ENCODE measurements around the gene RSPRY1. TPM values are rescaled to one million over a fixed set of nuclear protein-coding genes. Genes with fewer than 3 reads are reported as not detected.
A peak's percentile ranks its signal among the peaks of the same experiment; 100 is the strongest.

RSPRY1 gene
- total RNA-seq, 6 experiments from 2014 or later: 38.8 to 51.9 (median 47.7) TPM

- Mint-ChIP-seq H3K27ac (no peak overlapping the region), H3K4me1 (ENCODE audit: low read depth) (no peaks in the 10 kb centered on the region), H3K27me3 (ENCODE audit: insufficient read depth) (no peaks in the 10 kb centered on the region; the same call in 1 of the 2 replicates), H3K36me3 (ENCODE audit: low read depth) (peaks cover 22% of the 10 kb centered on the region), H3K9me3 (no peaks in the 10 kb centered on the region), H3K4me3 (no peak overlapping the region)
- TF ChIP-seq CTCF (IDR thresholded peaks at IDR 0.05): no peak
- no peak for DNase-seq
These were observed 16.8 kb upstream of the RSPRY1 start for GRCh38 chr16:57169327-57169726.

DNA sequence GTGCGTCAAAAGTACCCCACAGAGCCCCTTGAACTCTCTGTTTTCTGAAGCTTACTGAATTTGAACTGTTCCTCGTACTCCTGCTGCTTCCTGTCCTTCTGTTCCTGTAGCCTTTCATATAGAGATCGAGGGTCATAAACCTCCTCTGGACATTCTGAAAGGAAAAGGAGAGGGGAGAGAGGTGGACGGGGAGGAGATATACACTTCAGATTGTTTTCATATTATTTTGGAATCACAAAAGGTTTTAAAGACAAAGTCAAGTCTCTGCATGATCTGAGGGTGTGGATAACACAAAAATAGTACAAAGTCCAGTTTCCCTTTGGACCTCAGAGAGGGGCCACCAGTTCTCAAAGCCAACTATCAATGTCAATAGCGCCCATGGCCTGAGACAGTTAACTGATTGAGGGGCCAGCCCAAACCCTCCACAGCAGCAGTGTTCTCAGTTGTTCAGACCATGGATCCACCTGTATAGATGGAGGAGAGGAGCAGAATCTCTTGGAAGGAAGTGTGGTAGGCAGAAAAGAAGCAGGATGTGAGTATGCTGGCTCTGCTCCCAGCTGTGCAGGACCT, 13.3 kb upstream of the RSPRY1 start:
- TF ChIP-seq CTCF (IDR thresholded peaks at IDR 0.05): no peak
- H3K9me3 Mint-ChIP-seq: no peaks in the 10 kb centered on the region
- no peak overlapping the region for H3K4me3 Mint-ChIP-seq
- no peak for DNase-seq
- peaks cover 11% of the 10 kb centered on the region; the same call in 1 of the 2 replicates for H3K4me1 Mint-ChIP-seq (ENCODE audit: low read depth)
- H3K27me3 Mint-ChIP-seq (ENCODE audit: insufficient read depth): no peaks in the 10 kb centered on the region; the same call in 1 of the 2 replicates
- no peak overlapping the region for H3K27ac Mint-ChIP-seq
- peaks cover 16% of the 10 kb centered on the region for H3K36me3 Mint-ChIP-seq (ENCODE audit: low read depth)

DNA sequence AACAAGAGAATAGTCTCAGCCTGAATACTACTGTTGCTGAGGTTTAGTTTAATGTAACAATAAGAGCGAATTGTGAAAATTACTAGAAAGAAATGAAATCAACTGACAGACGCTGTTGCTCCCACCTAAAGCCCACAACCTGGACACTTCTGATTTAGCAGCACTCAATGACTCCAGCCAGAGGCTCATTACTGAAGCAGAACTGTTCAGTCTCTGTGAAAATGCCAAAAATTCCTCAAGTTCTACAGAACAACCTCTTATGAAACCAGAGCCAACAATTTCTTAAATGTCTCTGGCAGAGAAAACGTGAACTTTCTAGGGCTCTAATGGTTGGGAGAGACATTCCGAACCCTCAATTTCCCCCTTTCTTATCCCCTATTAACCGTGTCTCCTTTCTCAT, 10.2 kb upstream of the RSPRY1 start:
- TF ChIP-seq CTCF (IDR thresholded peaks at IDR 0.05): no peak
- Mint-ChIP-seq H3K4me1 (ENCODE audit: low read depth) (peaks cover 27% of the 10 kb centered on the region), H3K27me3 (ENCODE audit: insufficient read depth) (no peaks in the 10 kb centered on the region; the same call in 1 of the 2 replicates), H3K36me3 (ENCODE audit: low read depth) (peaks cover 15% of the 10 kb centered on the region), H3K9me3 (no peaks in the 10 kb centered on the region), H3K27ac (no peak overlapping the region), H3K4me3 (no peak overlapping the region)
- no peak for DNase-seq

GRCh38 chr16:57178196-57178595, 7.9 kb upstream of the RSPRY1 start:
- H3K27me3 Mint-ChIP-seq (ENCODE audit: insufficient read depth): no peaks in the 10 kb centered on the region
- no peak overlapping the region for H3K4me3 Mint-ChIP-seq
- no peak for DNase-seq
- no peak overlapping the region for H3K27ac Mint-ChIP-seq
- no peak for TF ChIP-seq CTCF (IDR thresholded peaks at IDR 0.05)
- H3K4me1 Mint-ChIP-seq (ENCODE audit: low read depth): peaks cover 27% of the 10 kb centered on the region
- no peaks in the 10 kb centered on the region for H3K9me3 Mint-ChIP-seq
- H3K36me3 Mint-ChIP-seq (ENCODE audit: low read depth): no peaks in the 10 kb centered on the region

GRCh38 chr16:57178793-57179212, 7.3 kb upstream of the RSPRY1 start:
- TF ChIP-seq CTCF (IDR thresholded peaks at IDR 0.05): no peak; the same call in 1 of the 2 replicates
- Mint-ChIP-seq H3K9me3 (no peaks in the 10 kb centered on the region), H3K27ac (no peak overlapping the region), H3K4me3 (no peak overlapping the region), H3K4me1 (ENCODE audit: low read depth) (peaks cover 30% of the 10 kb centered on the region), H3K36me3 (ENCODE audit: low read depth) (peaks cover 2% of the 10 kb centered on the region; the same call in 1 of the 2 replicates), H3K27me3 (ENCODE audit: insufficient read depth) (no peaks in the 10 kb centered on the region)
- DNase-seq: peak; percentile 31

All from HFFc6 (cell line).